HepG2 (cell line): Measurements from ENCODE around the gene NHLRC3. TPM values are rescaled to one million over a fixed set of nuclear protein-coding genes. Genes with fewer than 3 reads are reported as not detected.

Experiments
- ATAC-seq: fragments of 200-7000 bp; cut with Tn5 transposase; 3 replicates; pipeline ENCODE4 v1.9.1; 2020; ENCODE audit warnings: mild to moderate bottlenecking, moderate library complexity
- BruUV-seq: library from RNA; stranded (reverse); fragments of 400-500 nt; replicated peaks from 2 replicates; lab custom pipeline; 2021; lab: Mats Ljungman, UMichigan
- CTCF ChIA-PET: fragments of 300-600 bp; formaldehyde crosslinking; extraction: SDS; loops from one replicate; lab custom pipeline; 2021; ENCODE audit warnings: low total read pairs, inconsistent platforms, low intra/inter-chr PET ratio; lab: Yijun Ruan, JAX
- POLR2A ChIA-PET: fragments of 350-600 bp; sonication (Branson Sonifier 250); formaldehyde crosslinking; loops from one replicate; lab custom pipeline; 2020; ENCODE audit warnings: antibody characterized with exemption, inconsistent platforms; lab: Yijun Ruan, JAX
- DNase-seq: peaks from one replicate; pipeline ENCODE4 v3.0.0-alpha.2; 2015; ENCODE audit warnings: low spot score
- FAIRE-seq: peaks from 3 replicates; lab custom pipeline; 2011; peaks lifted over from hg19 to GRCh38; lab: Jason Lieb, UNC
- H2AFZ ChIP-seq: one replicate; pipeline ENCODE4 v1.6.1; 2011; ENCODE audit warnings: low read length, inconsistent platforms
- H3K27ac ChIP-seq: fragments of 300-600 bp; 3 replicates; pipeline ENCODE4 v1.8.0; 2011; ENCODE audit warnings: mixed run types, mild to moderate bottlenecking, mixed read lengths, low read length, inconsistent platforms; ENCODE audit not compliant: insufficient read depth; ENCODE audit errors: extremely low read length
- H3K27me3 ChIP-seq, 2 experiments: fragments of 200-600 bp in 1 of 2; 2 replicates in 1 of 2; 3 replicates in 1 of 2; pipeline versions ENCODE4 v1.6.0 to v1.8.0; 2011; ENCODE audit warnings: low read length in 2 of 2, mild to moderate bottlenecking in 2 of 2, moderate library complexity in 2 of 2, inconsistent platforms in 1 of 2; ENCODE audit not compliant: insufficient read depth in 2 of 2, control insufficient read depth in 1 of 2
- H3K36me3 ChIP-seq, 2 experiments: fragments of 200-600 bp in 1 of 2; replicated peaks in 1 of 2; 2 replicates in 1 of 2; 3 replicates in 1 of 2; pipeline versions ENCODE4 v1.5.1 to v1.8.0; 2011; ENCODE audit warnings: low read length in 2 of 2, inconsistent platforms in 1 of 2; ENCODE audit not compliant: insufficient read depth in 2 of 2, control insufficient read depth in 1 of 2
- H3K4me1 ChIP-seq: 2 replicates; pipeline ENCODE4 v1.5.1; 2012; ENCODE audit warnings: low read length, inconsistent platforms; ENCODE audit not compliant: insufficient read depth
- H3K4me2 ChIP-seq: 2 replicates; pipeline ENCODE4 v1.6.0; 2011; ENCODE audit warnings: low read depth, low read length, inconsistent platforms
- H3K4me3 ChIP-seq, 3 experiments: fragments of 200-600 bp in 1 of 3; sonication (generic), shearing (Covaris generic) in 1 of 3; replicated peaks in 1 of 3; 2 replicates each; pipeline ENCODE4 v1.5.1; 2011 to 2016; ENCODE audit warnings: low read length in 3 of 3, inconsistent platforms in 2 of 3, low read depth in 2 of 3, mild to moderate bottlenecking in 2 of 3, control low read depth in 1 of 3, mixed read lengths in 1 of 3; ENCODE audit not compliant: insufficient read depth in 1 of 3
- H3K79me2 ChIP-seq: one replicate; pipeline ENCODE4 v1.6.1; 2011; ENCODE audit warnings: low read length, inconsistent platforms; ENCODE audit not compliant: insufficient read depth
- H3K9ac ChIP-seq: 2 replicates; pipeline ENCODE4 v1.6.0; 2011; ENCODE audit warnings: mild to moderate bottlenecking, low read depth, low read length, inconsistent platforms; ENCODE audit not compliant: insufficient read depth
- H3K9me3 ChIP-seq: 2 replicates; pipeline ENCODE4 v1.5.1; 2012; ENCODE audit warnings: mild to moderate bottlenecking, low read length
- H4K20me1 ChIP-seq: 2 replicates; pipeline ENCODE4 v1.6.0; 2011; ENCODE audit warnings: inconsistent platforms, mild to moderate bottlenecking, low read length, moderate library complexity; ENCODE audit not compliant: insufficient read depth
- HNF4G ChIP-seq, 2 experiments: sonication (generic) in 1 of 2; formaldehyde crosslinking in 1 of 2; IDR thresholded peaks; 2 replicates each; pipeline versions ENCODE4 v1.4.0 to v1.6.1; 2011 to 2020; ENCODE audit warnings: borderline replicate concordance in 2 of 2, low read depth in 2 of 2, mild to moderate bottlenecking in 2 of 2, low read length in 1 of 2, missing genetic modification reagents in 1 of 2, moderate library complexity in 1 of 2
- KAT7 ChIP-seq: IDR thresholded peaks from 2 replicates; pipeline ENCODE4 v1.6.1; 2018; ENCODE audit warnings: borderline replicate concordance, missing compliant biosample characterization
- KAT8 ChIP-seq: IDR thresholded peaks from 2 replicates; pipeline ENCODE4 v1.6.1; 2016; ENCODE audit warnings: missing genetic modification reagents, missing compliant biosample characterization
- NR2F1 ChIP-seq, 2 experiments: fragments of 450-650 bp in 1 of 2; formaldehyde crosslinking in 1 of 2; IDR thresholded peaks; 2 replicates each; pipeline versions ENCODE4 v1.5.0 to v1.6.1; 2016 to 2020; ENCODE audit warnings: mild to moderate bottlenecking in 1 of 2, missing compliant biosample characterization in 1 of 2, missing genetic modification reagents in 1 of 2, moderate library complexity in 1 of 2
- SAP130 ChIP-seq: IDR thresholded peaks from 2 replicates; pipeline ENCODE4 v1.6.1; 2016; ENCODE audit warnings: low read depth
- SETDB1 ChIP-seq: sonication (generic); formaldehyde crosslinking; IDR thresholded peaks from 2 replicates; pipeline ENCODE4 v1.5.1; 2020; ENCODE audit warnings: missing genetic modification reagents, mild to moderate bottlenecking, borderline replicate concordance
- SP5 ChIP-seq: IDR thresholded peaks from 2 replicates; pipeline ENCODE4 v1.6.1; 2016; ENCODE audit warnings: low read depth, borderline replicate concordance
- TOPORS ChIP-seq: sonication (generic); formaldehyde crosslinking; IDR thresholded peaks from 2 replicates; pipeline ENCODE4 v1.8.0; 2023; ENCODE audit warnings: mild to moderate bottlenecking, missing genetic modification reagents
- ZBTB7A ChIP-seq: sonication (generic); formaldehyde crosslinking; IDR thresholded peaks from 2 replicates; pipeline ENCODE4 v1.8.0; 2022; ENCODE audit warnings: mild to moderate bottlenecking, missing genetic modification reagents
- ZNF234 ChIP-seq: sonication (generic); formaldehyde crosslinking; conservative IDR thresholded peaks from 2 replicates; pipeline ENCODE4 v1.5.1; 2020; ENCODE audit warnings: mild to moderate bottlenecking, missing genetic modification reagents
- ZNF672 ChIP-seq: sonication (generic); formaldehyde crosslinking; IDR thresholded peaks from 2 replicates; pipeline ENCODE4 v1.8.1; 2022; ENCODE audit warnings: missing genetic modification reagents
- ZNF773 ChIP-seq: sonication (generic); formaldehyde crosslinking; IDR thresholded peaks from 2 replicates; pipeline ENCODE4 v1.4.0; 2020; ENCODE audit warnings: missing genetic modification reagents, borderline replicate concordance
- WGBS: methylation state at CpG from one replicate; pipeline ENCODE4 v1.1.6; 2017; ENCODE audit warnings: low lambda C conversion rate; 5-methylcytosine and 5-hydroxymethylcytosine counted together
- in situ Hi-C: cut with HindIII; loops from 2 replicates; pipeline ENCODE4 v1.10.0; 2017; ENCODE audit warnings: low pct_unique_long_range_greater_than_20kb; ENCODE audit not compliant: extremely low pct_ligation_motif_present
- intact Hi-C: fragments of 100-400 bp; cut with micrococcal nuclease; formaldehyde crosslinking; loops from one replicate; pipeline ENCODE4 v1.10.0; 2022; ENCODE audit not compliant: unreplicated experiment
- polyA plus RNA-seq, 8 experiments: library from polyadenylated mRNA; depleted of rRNA in 3 of 8; stranded (reverse) in 7 of 8; unstranded in 1 of 8; fragments of >200 nt; fragmentation: Illumina TruSeq in 4 of 8; extraction: Trizol in 4 of 8; gene quantifications; 2 replicates each; pipeline versions ENCODE4 v1.2.1 to v1.2.3, GENCODE V29; 2011 to 2016; ENCODE audit warnings: low read depth in 4 of 8, missing spikeins in 1 of 8, mixed read lengths in 1 of 8; ENCODE audit not compliant: insufficient read depth in 1 of 8
- total RNA-seq, 5 experiments: library from RNA; depleted of rRNA; stranded (reverse); fragments of >200 nt; fragmentation: Illumina TruSeq; extraction: Trizol; gene quantifications; 2 replicates each; pipeline ENCODE4 v1.2.3, GENCODE V29; 2016; ENCODE audit warnings: low read depth in 1 of 5
- TF ChIP-seq, protein P1 (sequence below): sonication (generic); formaldehyde crosslinking; conservative IDR thresholded peaks from 2 replicates; pipeline ENCODE4 v1.8.1; 2023; ENCODE audit warnings: missing genetic modification reagents
- TF ChIP-seq, protein P2 (sequence below): sonication (generic); formaldehyde crosslinking; IDR thresholded peaks from 2 replicates; pipeline ENCODE4 v1.8.1; 2023; ENCODE audit warnings: mild to moderate bottlenecking, moderate library complexity, missing genetic modification reagents
- TF ChIP-seq, protein P3 (sequence below): sonication (generic); formaldehyde crosslinking; IDR thresholded peaks from 2 replicates; pipeline ENCODE4 v1.5.0; 2020; ENCODE audit warnings: missing genetic modification reagents

NHLRC3 gene
- total and polyA plus RNA-seq, 2 of the 13 experiments (the other 11 are each of a cell fraction or from before 2014, with no cell fraction given): 19.9 to 29.8 TPM

DNA sequence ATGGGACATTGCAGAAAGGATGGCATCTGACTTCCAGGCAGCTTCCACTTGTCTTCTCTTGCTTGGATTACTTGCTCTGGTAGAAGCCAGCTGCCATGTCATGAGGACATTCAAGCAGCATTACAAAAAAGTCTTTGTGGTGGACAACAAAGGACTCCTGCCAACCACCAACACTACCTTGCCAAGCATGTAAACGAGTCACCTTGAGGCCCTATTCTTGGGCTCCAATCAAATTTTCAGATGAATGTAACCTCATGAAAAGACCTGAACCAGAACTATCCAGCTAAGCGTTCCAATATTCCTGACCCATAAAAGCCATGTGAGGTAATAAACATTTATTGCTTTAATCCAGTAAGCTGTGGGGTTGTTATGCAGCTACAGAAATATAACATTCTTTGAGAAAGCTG, 12.8 kb upstream of the NHLRC3 start:
- intact Hi-C loops: no loop called here
- DNase-seq: no peak
- no peaks in the 10 kb centered on the region for H3K27me3 ChIP-seq
- no peak overlapping the region for H3K4me3 ChIP-seq
- H3K4me1 ChIP-seq: no peaks in the 10 kb centered on the region
- H3K79me2 ChIP-seq: no peaks in the 10 kb centered on the region
- no peaks in the 10 kb centered on the region for H4K20me1 ChIP-seq
- ChIA-PET CTCF (no interaction called here), POLR2A (no interaction called here)
- no peak overlapping the region for H2AFZ ChIP-seq
- FAIRE-seq: no peak
- peaks cover 11 to 61% of the 10 kb centered on the region in 2 experiments for H3K36me3 ChIP-seq
- H3K27ac ChIP-seq: no peak overlapping the region
- H3K9ac ChIP-seq: no peak overlapping the region
- no TSS peak for BruUV-seq
- no peak for ATAC-seq
- in situ Hi-C loops: no loop called here
- TF ChIP-seq SP5 (CRISPR knock-in tag) (no peak), SETDB1 (CRISPR knock-in tag) (no peak)
- H3K9me3 ChIP-seq: no peaks in the 10 kb centered on the region
- no peak overlapping the region for H3K4me2 ChIP-seq
- WGBS: 95% methylated on average over 2 of the region's 2 CpGs

DNA sequence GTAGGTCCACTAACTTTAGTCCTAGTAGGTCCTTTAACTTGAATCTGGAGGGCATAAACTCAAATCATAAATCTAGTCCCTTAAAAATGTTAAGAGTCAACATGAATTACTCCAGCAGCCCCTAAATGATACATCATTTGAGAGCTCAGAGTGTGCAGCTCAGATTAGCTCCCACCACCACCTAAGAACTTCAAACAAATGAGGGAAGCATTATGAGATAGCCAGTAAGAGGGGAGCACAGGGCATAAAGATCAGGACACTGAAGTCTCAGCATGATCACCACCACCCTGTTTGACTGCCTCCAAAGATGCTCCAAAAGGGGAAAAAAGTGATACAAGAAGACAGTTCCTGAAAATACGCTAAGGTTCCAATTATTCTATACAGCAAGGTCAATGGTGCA, 6.1 kb upstream of the NHLRC3 start:
- Histone ChIP-seq H2AFZ (no peak overlapping the region), H3K27ac (no peak overlapping the region), H3K9ac (no peak overlapping the region), H3K36me3 (peaks cover 6 to 19% of the 10 kb centered on the region in 2 experiments), H3K27me3 (no peaks in the 10 kb centered on the region; a peak in 1 of 5 replicates), H3K4me2 (no peak overlapping the region), H3K9me3 (no peaks in the 10 kb centered on the region), H3K79me2 (peaks cover 62% of the 10 kb centered on the region), H3K4me3 (no peak overlapping the region), H4K20me1 (peaks cover 8% of the 10 kb centered on the region; the same call in 1 of the 2 replicates), H3K4me1 (peaks cover 19% of the 10 kb centered on the region)
- 100% methylated on average over 1 of the region's 1 CpG for WGBS
- CTCF ChIA-PET: no interaction called here
- in situ Hi-C loops (no loop called here), intact Hi-C loops (loop anchor here (10.0 kb wide), 1 partner anchor 623 kb away; the partner anchor contains the start of gene COG6)
- DNase-seq (no peak), FAIRE-seq (no peak), ATAC-seq (no peak)
- POLR2A ChIA-PET: no interaction called here
- TF ChIP-seq NR2F1 (CRISPR knock-in tag; IDR thresholded peaks at IDR 0.05) (no peak), KAT7 (CRISPR knock-in tag) (no peak), ZNF234 (CRISPR knock-in tag) (no peak), SAP130 (no peak), ZNF672 (no peak), ZNF773 (CRISPR knock-in tag) (no peak), TOPORS (CRISPR knock-in tag) (no peak), ZBTB7A (CRISPR knock-in tag) (no peak), HNF4G (IDR thresholded peaks at IDR 0.05; ENCODE audit: borderline replicate concordance, low read depth, low read length) (no peak), HNF4G (CRISPR knock-in tag; IDR thresholded peaks at IDR 0.05; ENCODE audit: borderline replicate concordance, low read depth) (no peak), KAT8 (CRISPR knock-in tag) (no peak)
- TF ChIP-seq, protein P1, sequence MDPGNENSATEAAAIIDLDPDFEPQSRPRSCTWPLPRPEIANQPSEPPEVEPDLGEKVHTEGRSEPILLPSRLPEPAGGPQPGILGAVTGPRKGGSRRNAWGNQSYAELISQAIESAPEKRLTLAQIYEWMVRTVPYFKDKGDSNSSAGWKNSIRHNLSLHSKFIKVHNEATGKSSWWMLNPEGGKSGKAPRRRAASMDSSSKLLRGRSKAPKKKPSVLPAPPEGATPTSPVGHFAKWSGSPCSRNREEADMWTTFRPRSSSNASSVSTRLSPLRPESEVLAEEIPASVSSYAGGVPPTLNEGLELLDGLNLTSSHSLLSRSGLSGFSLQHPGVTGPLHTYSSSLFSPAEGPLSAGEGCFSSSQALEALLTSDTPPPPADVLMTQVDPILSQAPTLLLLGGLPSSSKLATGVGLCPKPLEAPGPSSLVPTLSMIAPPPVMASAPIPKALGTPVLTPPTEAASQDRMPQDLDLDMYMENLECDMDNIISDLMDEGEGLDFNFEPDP (CRISPR knock-in tag): no peak
- TF ChIP-seq, protein P2, sequence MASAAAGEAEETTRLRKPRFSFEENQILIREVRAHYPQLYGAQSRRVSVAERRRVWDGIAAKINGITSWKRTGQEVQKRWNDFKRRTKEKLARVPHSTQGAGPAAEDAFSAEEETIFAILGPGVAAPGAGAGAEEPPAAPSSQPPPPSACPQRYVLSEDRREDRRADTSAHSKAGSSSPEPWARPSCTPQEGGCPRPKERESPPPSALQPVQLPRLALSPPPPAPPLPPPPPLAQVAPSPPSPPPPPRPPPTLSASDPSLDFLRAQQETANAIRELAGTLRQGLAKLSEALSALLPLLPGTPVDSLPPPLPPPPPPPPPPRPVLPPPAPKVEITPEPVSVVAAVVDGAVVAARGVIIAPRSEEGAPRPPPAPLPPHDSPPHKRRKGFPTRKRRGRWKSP: no peak
- TF ChIP-seq, protein P3, sequence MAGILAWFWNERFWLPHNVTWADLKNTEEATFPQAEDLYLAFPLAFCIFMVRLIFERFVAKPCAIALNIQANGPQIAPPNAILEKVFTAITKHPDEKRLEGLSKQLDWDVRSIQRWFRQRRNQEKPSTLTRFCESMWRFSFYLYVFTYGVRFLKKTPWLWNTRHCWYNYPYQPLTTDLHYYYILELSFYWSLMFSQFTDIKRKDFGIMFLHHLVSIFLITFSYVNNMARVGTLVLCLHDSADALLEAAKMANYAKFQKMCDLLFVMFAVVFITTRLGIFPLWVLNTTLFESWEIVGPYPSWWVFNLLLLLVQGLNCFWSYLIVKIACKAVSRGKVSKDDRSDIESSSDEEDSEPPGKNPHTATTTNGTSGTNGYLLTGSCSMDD: no peak
- no TSS peak for BruUV-seq
